ENCODE data around the gene TBC1D7. TPM values are rescaled to one million over a fixed set of nuclear protein-coding genes. Genes with fewer than 3 reads are reported as not detected.

The TBC1D7 gene
- total RNA-seq, 1 experiment from 2014 or later, result 32.1 TPM

- H3K4me3 ChIP-seq (ENCODE audit: low read depth, low read length, poor library complexity, severe bottlenecking), result no peak overlapping the region
- intact Hi-C loops (cut with micrococcal nuclease; ENCODE audit: unreplicated experiment), result no loop called here
- CTCF ChIA-PET, result no interaction called here
- H3K27ac ChIP-seq (ENCODE audit: low read depth, low read length, poor library complexity, severe bottlenecking), result no peak overlapping the region
- no peak for DNase-seq (ENCODE audit: low spot score)
- H3K36me3 ChIP-seq (ENCODE audit: insufficient read depth, low read length, poor library complexity, severe bottlenecking), result no peaks in the 10 kb centered on the region
- TF ChIP-seq CTCF (conservative IDR thresholded peaks at IDR 0.05; ENCODE audit: low read depth, low read length), result no peak
- no peak for TF ChIP-seq EZH2 (IDR thresholded peaks at IDR 0.05; ENCODE audit: borderline replicate concordance, low read depth, low read length, poor library complexity, severe bottlenecking)
- no TSS peak for BruUV-seq (replicated peaks)
- H3K27me3 ChIP-seq (replicated peaks; ENCODE audit: insufficient read depth, low read depth, low read length, poor library complexity), result no peaks in the 10 kb centered on the region
- no peaks in the 10 kb centered on the region for H3K9me3 ChIP-seq (ENCODE audit: low read depth, low read length, poor library complexity, severe bottlenecking)
- POLR2A ChIA-PET (ENCODE audit: low non-redundant PET), result no interaction called here
- peaks cover 19% of the 10 kb centered on the region for H3K4me1 ChIP-seq (ENCODE audit: insufficient read depth, low read length, poor library complexity, severe bottlenecking)
These were observed 41.3 kb upstream of the TBC1D7 start for GRCh38 chr6:13369591-13369990.

- POLR2A ChIA-PET (ENCODE audit: low non-redundant PET), result no interaction called here
- intact Hi-C loops (cut with micrococcal nuclease; ENCODE audit: unreplicated experiment), result no loop called here
- no TSS peak for BruUV-seq (replicated peaks)
- no peaks in the 10 kb centered on the region for H3K27me3 ChIP-seq (replicated peaks; ENCODE audit: insufficient read depth, low read depth, low read length, poor library complexity)
- TF ChIP-seq CTCF (conservative IDR thresholded peaks at IDR 0.05; ENCODE audit: low read depth, low read length) (no peak), EZH2 (IDR thresholded peaks at IDR 0.05; ENCODE audit: borderline replicate concordance, low read depth, low read length, poor library complexity, severe bottlenecking) (no peak)
- CTCF ChIA-PET, result no interaction called here
- H3K4me1 ChIP-seq (ENCODE audit: insufficient read depth, low read length, poor library complexity, severe bottlenecking), result peaks cover 19% of the 10 kb centered on the region
- no peak overlapping the region for H3K27ac ChIP-seq (ENCODE audit: low read depth, low read length, poor library complexity, severe bottlenecking)
- H3K36me3 ChIP-seq (ENCODE audit: insufficient read depth, low read length, poor library complexity, severe bottlenecking), result no peaks in the 10 kb centered on the region
- H3K9me3 ChIP-seq (ENCODE audit: low read depth, low read length, poor library complexity, severe bottlenecking), result no peaks in the 10 kb centered on the region
- H3K4me3 ChIP-seq (ENCODE audit: low read depth, low read length, poor library complexity, severe bottlenecking), result no peak overlapping the region
- peak; percentile 26 for DNase-seq (ENCODE audit: low spot score)
These were observed 40.4 kb upstream of the TBC1D7 start for GRCh38 chr6:13368731-13369115.

GRCh38 chr6:13368079-13368730 is 39.9 kb upstream of the TBC1D7 start:
- CTCF ChIA-PET, result no interaction called here

More at GRCh38 chr6:13368079-13368730, 39.9 kb upstream of the TBC1D7 start:
- Histone ChIP-seq H3K4me1 (ENCODE audit: insufficient read depth, low read length, poor library complexity, severe bottlenecking) (peaks cover 19% of the 10 kb centered on the region), H3K27me3 (replicated peaks; ENCODE audit: insufficient read depth, low read depth, low read length, poor library complexity) (no peaks in the 10 kb centered on the region), H3K9me3 (ENCODE audit: low read depth, low read length, poor library complexity, severe bottlenecking) (no peaks in the 10 kb centered on the region), H3K27ac (ENCODE audit: low read depth, low read length, poor library complexity, severe bottlenecking) (no peak overlapping the region), H3K4me3 (ENCODE audit: low read depth, low read length, poor library complexity, severe bottlenecking) (no peak overlapping the region), H3K36me3 (ENCODE audit: insufficient read depth, low read length, poor library complexity, severe bottlenecking) (no peaks in the 10 kb centered on the region)
- no TSS peak for BruUV-seq (replicated peaks)
- POLR2A ChIA-PET (ENCODE audit: low non-redundant PET), result no interaction called here
- TF ChIP-seq EZH2 (IDR thresholded peaks at IDR 0.05; ENCODE audit: borderline replicate concordance, low read depth, low read length, poor library complexity, severe bottlenecking) (no peak), CTCF (conservative IDR thresholded peaks at IDR 0.05; ENCODE audit: low read depth, low read length) (no peak)
- intact Hi-C loops (cut with micrococcal nuclease; ENCODE audit: unreplicated experiment), result no loop called here
- DNase-seq (ENCODE audit: low spot score), result no peak

All from A673 (cell line).